SU-DHL-6 (cell line): Measurements from ENCODE around the gene ABITRAM.

ENCODE experiments used
- H2AFZ ChIP-seq: fragments of 200-600 bp; sonication (generic); 2 replicates; pipeline ENCODE4 v1.6.1; 2014; ENCODE audit warnings: low read depth, mild to moderate bottlenecking, moderate library complexity, mixed read lengths, antibody characterized with exemption, low read length; ENCODE audit not compliant: severe bottlenecking
- H3F3A ChIP-seq: fragments of 200-600 bp; shearing (Covaris generic); 2 replicates; pipeline ENCODE4 v1.6.0; 2016; ENCODE audit warnings: antibody characterized with exemption, mild to moderate bottlenecking; ENCODE audit not compliant: insufficient read depth
- H3K27ac ChIP-seq: fragments of 200-600 bp; sonication (generic); 2 replicates; pipeline ENCODE4 v1.5.1; 2016; ENCODE audit warnings: low read depth, mild to moderate bottlenecking, low read length, moderate library complexity, mixed read lengths
- H3K27me3 ChIP-seq: fragments of 200-600 bp; sonication (generic), shearing (Covaris generic); 2 replicates; pipeline ENCODE4 v1.6.0; 2014; ENCODE audit warnings: mild to moderate bottlenecking, low read length
- H3K36me3 ChIP-seq: fragments of 200-600 bp; sonication (generic); 2 replicates; pipeline ENCODE4 v1.6.1; 2014; ENCODE audit warnings: mild to moderate bottlenecking, low read length, mixed read lengths
- H3K4me2 ChIP-seq: fragments of 300-600, 200-600 bp; shearing (Covaris generic), sonication (generic); 2 replicates; pipeline ENCODE4 v1.6.0; 2014; ENCODE audit warnings: low read length, low read depth, mild to moderate bottlenecking; ENCODE audit not compliant: poor library complexity, severe bottlenecking
- H3K4me3 ChIP-seq: fragments of 200-600 bp; sonication (generic); 2 replicates; pipeline ENCODE4 v1.5.1; 2014; ENCODE audit warnings: antibody characterized with exemption, low read length, mild to moderate bottlenecking, mixed read lengths; ENCODE audit not compliant: insufficient read depth, poor library complexity, severe bottlenecking
- H3K79me2 ChIP-seq: fragments of 200-600 bp; sonication (generic); 2 replicates; pipeline ENCODE4 v1.6.1; 2014; ENCODE audit warnings: mild to moderate bottlenecking, low read length, moderate library complexity; ENCODE audit not compliant: insufficient read depth
- H3K9ac ChIP-seq: fragments of 200-600 bp; sonication (generic); 2 replicates; pipeline ENCODE4 v1.7.0; 2014; ENCODE audit warnings: mild to moderate bottlenecking, low read length
- H3K9me2 ChIP-seq: fragments of 200-600 bp; sonication (generic); replicated peaks from 2 replicates; pipeline ENCODE4 v1.6.1; 2014; ENCODE audit warnings: low read length; ENCODE audit not compliant: insufficient read depth
- H3K9me3 ChIP-seq: fragments of 200-600 bp; sonication (generic); 2 replicates; pipeline ENCODE4 v1.6.1; 2014; ENCODE audit warnings: low read length, mixed read lengths; ENCODE audit not compliant: insufficient read depth
- H4K20me1 ChIP-seq: fragments of 200-600 bp; sonication (generic); 2 replicates; pipeline ENCODE4 v1.6.1; 2014; ENCODE audit warnings: low read depth, mild to moderate bottlenecking, antibody characterized with exemption, low read length, moderate library complexity, mixed read lengths
- EZH2phosphoT487 ChIP-seq: fragments of 200-600 bp; sonication (generic), shearing (Covaris generic); conservative IDR thresholded peaks from 2 replicates; pipeline ENCODE4 v1.6.1; 2018; ENCODE audit warnings: mild to moderate bottlenecking, antibody characterized with exemption, low read length, moderate library complexity, mixed read lengths
- TF ChIP-seq, protein P1 (sequence below): fragments of 200-600 bp; sonication (generic); IDR thresholded peaks from one replicate; pipeline ENCODE4 v1.5.1; 2017; ENCODE audit warnings: antibody characterized with exemption, mild to moderate bottlenecking, low read length, moderate library complexity; ENCODE audit not compliant: insufficient read depth, poor library complexity, severe bottlenecking

Gene ABITRAM

DNA sequence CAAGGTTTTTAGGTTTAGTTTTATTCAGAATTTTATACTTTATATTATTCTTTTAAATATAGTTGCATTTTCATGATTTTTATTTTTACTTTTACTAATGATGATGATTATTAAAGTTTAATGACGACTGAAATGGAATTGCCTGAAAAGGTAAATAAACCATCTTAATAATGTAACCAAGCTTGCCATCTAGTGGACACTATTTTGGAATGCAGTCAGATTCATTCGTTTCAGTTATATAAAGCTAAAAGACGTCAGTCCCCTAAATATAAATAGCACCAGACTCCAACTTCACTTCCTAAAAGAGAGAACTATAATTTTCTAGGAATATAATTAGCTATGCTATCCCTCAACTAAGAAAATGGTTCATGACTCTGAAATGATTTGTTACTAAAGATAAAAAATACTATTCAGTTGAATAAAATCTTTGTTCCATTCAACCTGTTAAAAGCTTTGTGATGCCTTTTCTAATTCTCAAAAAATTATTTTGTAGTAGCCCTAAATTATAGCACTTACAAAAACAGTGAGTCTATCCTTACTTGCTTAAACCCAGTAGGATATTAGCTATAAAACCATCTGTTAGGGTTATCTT lies 19.9 kb downstream of the ABITRAM start:
- Histone ChIP-seq H3K9me2 (no peaks in the 10 kb centered on the region), H4K20me1 (no peaks in the 10 kb centered on the region), H3K4me2 (no peak overlapping the region), H3K27ac (no peak overlapping the region), H3K9me3 (no peaks in the 10 kb centered on the region), H3K27me3 (no peaks in the 10 kb centered on the region), H2AFZ (no peak overlapping the region), H3K9ac (no peak overlapping the region), H3F3A (no peaks in the 10 kb centered on the region), H3K79me2 (no peaks in the 10 kb centered on the region), H3K4me3 (no peak overlapping the region), H3K36me3 (no peaks in the 10 kb centered on the region)
- TF ChIP-seq, protein P1, sequence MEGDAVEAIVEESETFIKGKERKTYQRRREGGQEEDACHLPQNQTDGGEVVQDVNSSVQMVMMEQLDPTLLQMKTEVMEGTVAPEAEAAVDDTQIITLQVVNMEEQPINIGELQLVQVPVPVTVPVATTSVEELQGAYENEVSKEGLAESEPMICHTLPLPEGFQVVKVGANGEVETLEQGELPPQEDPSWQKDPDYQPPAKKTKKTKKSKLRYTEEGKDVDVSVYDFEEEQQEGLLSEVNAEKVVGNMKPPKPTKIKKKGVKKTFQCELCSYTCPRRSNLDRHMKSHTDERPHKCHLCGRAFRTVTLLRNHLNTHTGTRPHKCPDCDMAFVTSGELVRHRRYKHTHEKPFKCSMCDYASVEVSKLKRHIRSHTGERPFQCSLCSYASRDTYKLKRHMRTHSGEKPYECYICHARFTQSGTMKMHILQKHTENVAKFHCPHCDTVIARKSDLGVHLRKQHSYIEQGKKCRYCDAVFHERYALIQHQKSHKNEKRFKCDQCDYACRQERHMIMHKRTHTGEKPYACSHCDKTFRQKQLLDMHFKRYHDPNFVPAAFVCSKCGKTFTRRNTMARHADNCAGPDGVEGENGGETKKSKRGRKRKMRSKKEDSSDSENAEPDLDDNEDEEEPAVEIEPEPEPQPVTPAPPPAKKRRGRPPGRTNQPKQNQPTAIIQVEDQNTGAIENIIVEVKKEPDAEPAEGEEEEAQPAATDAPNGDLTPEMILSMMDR: peak; percentile 46
- TF ChIP-seq EZH2phosphoT487: no peak

DNA sequence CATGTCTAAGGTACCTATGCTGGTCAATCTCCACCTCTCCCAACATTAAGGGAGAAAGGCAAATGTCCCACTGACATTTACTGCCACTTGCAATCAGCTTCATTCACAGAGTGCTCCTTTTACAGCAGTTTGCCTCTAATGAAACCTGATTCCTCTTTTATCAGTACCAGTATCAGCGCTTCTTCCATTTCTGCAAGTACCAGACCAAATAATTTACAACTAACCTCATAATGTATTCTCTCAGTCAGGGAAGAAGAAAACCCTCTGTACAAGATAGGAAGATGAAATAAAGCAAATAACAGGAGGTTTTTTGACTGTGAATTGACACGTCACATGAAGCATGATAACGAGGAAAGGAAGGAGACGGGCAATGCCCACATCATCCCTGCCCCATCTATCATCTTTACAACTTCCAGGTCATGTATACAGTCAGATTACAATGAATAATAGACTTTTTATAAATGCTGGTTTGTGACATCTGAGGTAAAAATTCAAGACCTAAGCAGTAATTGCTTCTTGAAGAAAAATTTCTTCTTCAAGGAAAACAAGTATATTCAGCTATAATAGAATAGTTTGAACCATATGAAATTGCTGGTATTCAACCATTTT lies 21.9 kb downstream of the ABITRAM start:
- H3K4me3 ChIP-seq: no peak overlapping the region

DNA sequence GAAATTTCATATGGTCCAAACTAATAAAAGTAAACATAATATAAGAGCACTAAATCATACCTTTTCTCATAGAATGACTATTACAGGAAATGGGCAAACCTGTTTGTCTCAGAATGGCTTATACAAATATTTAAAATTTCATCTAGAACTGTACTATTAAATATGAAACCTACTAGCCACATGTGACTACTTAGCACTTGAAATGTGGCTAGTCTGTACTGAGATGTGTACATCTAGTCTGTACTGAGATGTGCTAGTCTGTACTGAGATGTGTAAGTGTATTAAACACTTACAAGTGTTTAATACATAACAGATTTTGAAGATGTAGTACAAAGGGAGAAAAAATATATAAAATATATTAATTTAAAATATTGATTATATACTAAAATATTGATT lies 22.4 kb downstream of the ABITRAM start:
- Histone ChIP-seq H3K4me3 (no peak overlapping the region), H3K9ac (no peak overlapping the region), H3K27me3 (no peaks in the 10 kb centered on the region), H3F3A (no peaks in the 10 kb centered on the region), H3K4me2 (no peak overlapping the region), H3K9me2 (no peaks in the 10 kb centered on the region), H3K79me2 (no peaks in the 10 kb centered on the region), H2AFZ (no peak overlapping the region), H3K9me3 (no peaks in the 10 kb centered on the region), H3K27ac (no peak overlapping the region), H4K20me1 (no peaks in the 10 kb centered on the region), H3K36me3 (no peaks in the 10 kb centered on the region)
- TF ChIP-seq EZH2phosphoT487: no peak
- TF ChIP-seq, protein P1: no peak

More for the DNA sequence above, 21.9 kb downstream of the ABITRAM start:
- Histone ChIP-seq H4K20me1 (no peaks in the 10 kb centered on the region), H3K79me2 (no peaks in the 10 kb centered on the region), H3K36me3 (no peaks in the 10 kb centered on the region), H3K9me2 (no peaks in the 10 kb centered on the region), H3K27ac (no peak overlapping the region), H3K27me3 (no peaks in the 10 kb centered on the region), H3K9ac (no peak overlapping the region), H3F3A (no peaks in the 10 kb centered on the region), H3K4me2 (no peak overlapping the region), H2AFZ (no peak overlapping the region), H3K9me3 (no peaks in the 10 kb centered on the region)
- no peak for TF ChIP-seq EZH2phosphoT487
- TF ChIP-seq, protein P1: no peak
